ENCODE data around the gene LYRM9.

LYRM9 gene

DNA sequence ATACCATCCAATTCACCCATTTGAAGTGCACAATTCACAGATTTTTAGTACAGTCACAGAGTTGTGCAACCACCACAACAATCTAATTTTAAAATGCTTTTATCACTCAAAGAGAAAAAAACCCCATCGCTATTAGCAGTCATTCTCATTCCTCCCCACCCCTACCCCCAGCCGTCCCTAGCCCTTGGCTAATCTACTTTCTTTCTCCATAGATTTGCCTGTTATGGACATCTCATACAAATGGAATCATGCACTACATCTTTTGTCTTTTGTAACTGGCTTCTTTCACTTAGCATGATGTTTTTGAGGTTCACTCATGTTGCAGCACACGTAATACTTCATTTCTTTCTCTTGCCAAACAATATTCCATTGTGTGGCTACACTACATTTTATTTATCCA is 20.4 kb downstream of the LYRM9 start:
- no peaks in the 10 kb centered on the region for H3K27me3 ChIP-seq (ENCODE audit: control insufficient read depth, insufficient read depth, low read length)
- no peak overlapping the region for H3K4me3 ChIP-seq (ENCODE audit: low read depth, low read length)
- H3K9ac ChIP-seq (ENCODE audit: low read depth, low read length): no peak overlapping the region
- no peak overlapping the region for H3K27ac ChIP-seq (ENCODE audit: low read depth, low read length)
- H3K36me3 ChIP-seq (ENCODE audit: control insufficient read depth, insufficient read depth, low read length): no peaks in the 10 kb centered on the region
- H3K9me3 ChIP-seq (ENCODE audit: control insufficient read depth, insufficient read depth, low read length): 0 out of 2 replicates have a peak, but pooled peaks cover 3% of the 10 kb centered on the region
- H3K4me1 ChIP-seq (ENCODE audit: control insufficient read depth, insufficient read depth, low read length): no peaks in the 10 kb centered on the region

DNA sequence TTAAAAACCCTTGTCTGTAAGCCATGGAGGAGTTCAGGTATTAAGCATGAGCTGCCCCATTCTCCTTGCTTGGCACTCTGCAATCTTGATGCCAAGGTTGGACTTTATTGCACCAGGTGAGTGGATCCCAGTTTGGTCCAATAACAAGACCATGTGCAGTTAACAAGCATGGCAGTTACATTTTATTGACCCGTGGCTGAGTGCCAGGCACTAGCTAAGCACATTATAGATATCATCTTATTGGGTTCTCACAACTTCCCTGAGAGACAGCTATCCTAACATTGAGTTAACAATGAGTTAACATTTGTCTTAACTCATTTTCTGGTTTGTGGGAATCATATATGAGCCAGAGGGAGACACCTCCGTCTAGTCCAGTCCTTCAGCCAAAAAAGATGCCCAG is 21.8 kb downstream of the LYRM9 start:
- H3K9me3 ChIP-seq (ENCODE audit: control insufficient read depth, insufficient read depth, low read length): 0 out of 2 replicates have a peak, but pooled peaks cover 3% of the 10 kb centered on the region
- no peaks in the 10 kb centered on the region for H3K4me1 ChIP-seq (ENCODE audit: control insufficient read depth, insufficient read depth, low read length)
- no peak overlapping the region for H3K27ac ChIP-seq (ENCODE audit: low read depth, low read length)
- H3K9ac ChIP-seq (ENCODE audit: low read depth, low read length): no peak overlapping the region
- no peak overlapping the region for H3K4me3 ChIP-seq (ENCODE audit: low read depth, low read length)
- H3K36me3 ChIP-seq (ENCODE audit: control insufficient read depth, insufficient read depth, low read length): no peaks in the 10 kb centered on the region
- no peaks in the 10 kb centered on the region for H3K27me3 ChIP-seq (ENCODE audit: control insufficient read depth, insufficient read depth, low read length)

DNA sequence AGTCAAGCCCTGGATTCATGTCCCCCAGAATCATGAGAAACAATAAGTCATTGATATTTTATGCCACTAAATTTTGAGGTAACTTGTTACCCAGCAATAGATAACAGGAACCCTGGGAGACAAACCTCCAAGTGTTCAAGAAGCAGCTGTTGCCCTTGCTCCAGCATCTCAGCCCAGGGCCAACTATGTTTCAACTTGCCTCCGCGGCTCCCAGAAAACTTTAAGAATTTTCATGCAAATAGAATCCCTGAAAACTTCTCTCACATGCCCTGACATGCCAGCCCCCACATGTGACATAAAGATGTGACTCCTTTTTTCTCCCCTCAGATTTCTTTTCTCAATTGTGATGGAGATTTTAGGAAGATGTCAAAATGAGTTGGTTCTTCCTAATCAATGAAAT is 22.8 kb downstream of the LYRM9 start:
- Histone ChIP-seq H3K27me3 (ENCODE audit: control insufficient read depth, insufficient read depth, low read length) (no peaks in the 10 kb centered on the region), H3K4me3 (ENCODE audit: low read depth, low read length) (no peak overlapping the region), H3K9ac (ENCODE audit: low read depth, low read length) (no peak overlapping the region), H3K4me1 (ENCODE audit: control insufficient read depth, insufficient read depth, low read length) (no peaks in the 10 kb centered on the region), H3K9me3 (ENCODE audit: control insufficient read depth, insufficient read depth, low read length) (0 out of 2 replicates have a peak, but pooled peaks cover 3% of the 10 kb centered on the region), H3K27ac (ENCODE audit: low read depth, low read length) (no peak overlapping the region), H3K36me3 (ENCODE audit: control insufficient read depth, insufficient read depth, low read length) (no peaks in the 10 kb centered on the region)

DNA sequence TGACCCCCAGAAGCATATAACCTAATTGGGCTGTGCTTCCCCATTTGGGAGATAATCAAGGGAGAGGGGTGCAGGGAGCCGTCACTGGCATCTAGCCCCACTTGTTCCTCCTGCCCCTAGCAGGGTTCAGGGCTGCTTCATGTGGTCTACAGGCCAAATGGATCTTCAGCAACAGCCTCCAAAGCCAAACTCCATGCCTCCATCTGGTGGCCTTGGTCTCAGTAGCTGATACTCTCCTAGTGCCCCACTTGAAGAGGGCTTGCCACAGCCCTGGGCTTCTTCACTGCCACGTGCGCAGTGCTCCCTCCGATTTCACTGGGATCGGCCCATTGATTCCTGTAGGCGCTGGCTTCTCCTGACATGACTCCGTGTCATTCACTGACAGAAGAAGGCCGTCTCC is 24.6 kb downstream of the LYRM9 start:
- Histone ChIP-seq H3K9ac (ENCODE audit: low read depth, low read length) (no peak overlapping the region), H3K4me3 (ENCODE audit: low read depth, low read length) (no peak overlapping the region), H3K27ac (ENCODE audit: low read depth, low read length) (no peak overlapping the region), H3K9me3 (ENCODE audit: control insufficient read depth, insufficient read depth, low read length) (0 out of 2 replicates have a peak, but pooled peaks cover 3% of the 10 kb centered on the region), H3K4me1 (ENCODE audit: control insufficient read depth, insufficient read depth, low read length) (no peaks in the 10 kb centered on the region), H3K36me3 (ENCODE audit: control insufficient read depth, insufficient read depth, low read length) (no peaks in the 10 kb centered on the region), H3K27me3 (ENCODE audit: control insufficient read depth, insufficient read depth, low read length) (no peaks in the 10 kb centered on the region)

DNA sequence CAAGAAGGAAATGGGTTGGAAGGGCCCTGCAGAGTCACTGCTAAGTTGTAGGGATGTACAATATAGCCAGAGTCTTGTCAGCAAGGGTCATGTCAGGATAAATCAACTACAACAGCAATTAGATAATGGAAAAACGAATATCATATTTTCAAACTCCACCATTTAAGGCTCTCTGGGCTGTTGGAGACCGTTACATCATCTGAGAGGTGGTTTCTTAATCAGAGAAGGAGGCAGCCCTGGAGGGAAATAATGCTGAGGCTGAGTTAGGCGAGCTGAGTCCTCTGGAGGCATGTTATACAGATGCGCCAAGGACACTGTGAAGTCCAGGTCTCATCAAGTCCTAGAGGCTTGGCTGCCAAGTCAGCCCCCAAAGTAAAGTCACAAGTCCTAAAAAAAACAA is 30.3 kb downstream of the LYRM9 start:
- Histone ChIP-seq H3K27me3 (ENCODE audit: control insufficient read depth, insufficient read depth, low read length) (no peaks in the 10 kb centered on the region), H3K4me3 (ENCODE audit: low read depth, low read length) (no peak overlapping the region), H3K27ac (ENCODE audit: low read depth, low read length) (no peak overlapping the region), H3K4me1 (ENCODE audit: control insufficient read depth, insufficient read depth, low read length) (no peaks in the 10 kb centered on the region), H3K9ac (ENCODE audit: low read depth, low read length) (no peak overlapping the region), H3K36me3 (ENCODE audit: control insufficient read depth, insufficient read depth, low read length) (no peaks in the 10 kb centered on the region), H3K9me3 (ENCODE audit: control insufficient read depth, insufficient read depth, low read length) (no peaks in the 10 kb centered on the region)

DNA sequence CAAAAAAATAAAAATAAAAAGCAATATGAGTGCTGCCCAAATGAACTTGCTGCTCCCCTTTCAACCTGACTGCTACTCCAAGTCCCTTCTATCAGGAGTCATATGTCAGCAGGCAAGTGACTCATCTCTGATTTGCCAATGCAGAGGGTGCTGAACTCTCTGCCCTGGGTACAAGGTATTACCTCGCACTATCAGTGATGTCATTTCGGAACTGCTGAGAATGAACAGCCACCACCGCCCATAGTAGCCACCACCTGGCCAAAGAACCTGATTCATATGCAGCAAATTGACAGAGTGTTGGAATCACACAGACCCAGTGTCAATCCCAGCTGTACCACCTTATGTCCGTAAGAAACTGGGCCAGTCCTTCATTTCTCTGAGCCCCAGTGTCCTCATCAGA is 31.2 kb downstream of the LYRM9 start:
- H3K9me3 ChIP-seq (ENCODE audit: control insufficient read depth, insufficient read depth, low read length): no peaks in the 10 kb centered on the region
- H3K4me1 ChIP-seq (ENCODE audit: control insufficient read depth, insufficient read depth, low read length): no peaks in the 10 kb centered on the region
- H3K9ac ChIP-seq (ENCODE audit: low read depth, low read length): no peak overlapping the region
- no peak overlapping the region for H3K4me3 ChIP-seq (ENCODE audit: low read depth, low read length)
- no peaks in the 10 kb centered on the region for H3K27me3 ChIP-seq (ENCODE audit: control insufficient read depth, insufficient read depth, low read length)
- H3K36me3 ChIP-seq (ENCODE audit: control insufficient read depth, insufficient read depth, low read length): no peaks in the 10 kb centered on the region
- no peak overlapping the region for H3K27ac ChIP-seq (ENCODE audit: low read depth, low read length)

DNA sequence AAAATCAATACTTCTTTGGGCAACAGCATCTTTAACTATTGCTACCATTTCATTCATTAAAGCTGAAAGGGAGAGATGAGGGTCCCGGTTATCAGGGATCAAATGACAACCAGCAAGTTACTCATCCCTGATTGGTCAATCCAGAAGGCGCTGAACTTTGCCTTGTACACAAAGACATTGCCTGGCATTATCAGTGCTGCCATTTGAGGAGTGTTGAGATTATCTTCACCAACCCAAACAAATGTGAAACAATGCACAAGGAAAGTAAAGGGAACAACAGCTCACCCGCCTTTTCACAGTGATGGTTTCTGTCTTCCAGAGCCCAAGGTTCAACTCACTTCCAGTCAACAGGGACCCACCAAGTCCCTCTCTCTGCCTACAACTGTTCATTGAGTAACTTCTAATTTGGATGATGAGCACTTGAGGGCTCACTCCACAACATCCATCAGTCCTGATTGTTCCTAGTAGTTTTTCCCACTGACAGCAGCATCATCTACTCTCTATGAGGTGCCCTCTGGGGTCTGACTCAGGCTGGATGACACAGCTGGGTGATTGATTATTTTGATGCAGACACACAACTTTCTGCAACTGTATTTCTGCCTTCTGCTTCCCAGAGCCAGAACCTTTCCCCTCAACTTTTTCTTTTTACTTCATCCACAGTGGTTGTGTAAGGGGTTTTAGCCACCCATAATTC is 32.0 kb downstream of the LYRM9 start:
- no peak overlapping the region for H3K4me3 ChIP-seq (ENCODE audit: low read depth, low read length)
- H3K4me1 ChIP-seq (ENCODE audit: control insufficient read depth, insufficient read depth, low read length): 0 out of 2 replicates have a peak, but pooled peaks cover 4% of the 10 kb centered on the region
- H3K9ac ChIP-seq (ENCODE audit: low read depth, low read length): no peak overlapping the region
- no peaks in the 10 kb centered on the region for H3K36me3 ChIP-seq (ENCODE audit: control insufficient read depth, insufficient read depth, low read length)
- H3K27me3 ChIP-seq (ENCODE audit: control insufficient read depth, insufficient read depth, low read length): no peaks in the 10 kb centered on the region
- no peaks in the 10 kb centered on the region for H3K9me3 ChIP-seq (ENCODE audit: control insufficient read depth, insufficient read depth, low read length)
- H3K27ac ChIP-seq (ENCODE audit: low read depth, low read length): no peak overlapping the region

DNA sequence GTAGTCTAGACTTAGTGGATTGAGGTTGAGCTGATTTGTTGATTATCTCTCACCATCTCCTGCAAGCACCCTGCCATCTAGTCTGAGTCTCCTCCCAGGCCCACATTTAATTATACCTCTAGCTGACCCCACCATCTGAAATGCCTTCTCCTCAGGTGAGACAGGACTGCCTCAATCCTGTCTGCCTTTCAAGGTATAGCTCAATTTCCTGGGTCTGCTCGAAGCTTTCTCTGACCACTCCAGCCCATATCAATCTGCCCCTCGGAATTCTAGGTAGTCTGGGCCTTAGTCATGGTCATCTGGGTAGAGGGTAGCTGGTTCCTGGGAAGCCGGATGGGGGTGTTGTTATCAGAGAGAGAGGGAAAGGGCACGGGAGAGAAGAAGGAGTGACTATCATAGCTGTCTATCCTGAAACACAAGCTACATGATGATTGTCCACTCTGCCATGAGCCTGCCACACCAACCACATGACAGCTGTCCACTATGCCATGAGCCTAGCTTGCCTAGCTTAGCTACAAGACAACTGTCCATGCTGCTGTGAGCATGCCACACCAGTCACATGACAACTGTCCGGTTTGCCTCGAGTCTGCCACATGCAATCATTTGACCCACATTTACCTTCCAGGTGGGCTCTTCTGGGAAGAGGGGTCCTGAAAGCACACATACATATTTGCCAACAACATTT is 34.4 kb downstream of the LYRM9 start:
- H3K36me3 ChIP-seq (ENCODE audit: control insufficient read depth, insufficient read depth, low read length): no peaks in the 10 kb centered on the region
- H3K9ac ChIP-seq (ENCODE audit: low read depth, low read length): no peak overlapping the region
- H3K9me3 ChIP-seq (ENCODE audit: control insufficient read depth, insufficient read depth, low read length): no peaks in the 10 kb centered on the region
- 0 out of 2 replicates have a peak, but pooled peaks cover 4% of the 10 kb centered on the region for H3K4me1 ChIP-seq (ENCODE audit: control insufficient read depth, insufficient read depth, low read length)
- H3K27ac ChIP-seq (ENCODE audit: low read depth, low read length): no peak overlapping the region
- no peaks in the 10 kb centered on the region for H3K27me3 ChIP-seq (ENCODE audit: control insufficient read depth, insufficient read depth, low read length)
- H3K4me3 ChIP-seq (ENCODE audit: low read depth, low read length): no peak overlapping the region

DNA sequence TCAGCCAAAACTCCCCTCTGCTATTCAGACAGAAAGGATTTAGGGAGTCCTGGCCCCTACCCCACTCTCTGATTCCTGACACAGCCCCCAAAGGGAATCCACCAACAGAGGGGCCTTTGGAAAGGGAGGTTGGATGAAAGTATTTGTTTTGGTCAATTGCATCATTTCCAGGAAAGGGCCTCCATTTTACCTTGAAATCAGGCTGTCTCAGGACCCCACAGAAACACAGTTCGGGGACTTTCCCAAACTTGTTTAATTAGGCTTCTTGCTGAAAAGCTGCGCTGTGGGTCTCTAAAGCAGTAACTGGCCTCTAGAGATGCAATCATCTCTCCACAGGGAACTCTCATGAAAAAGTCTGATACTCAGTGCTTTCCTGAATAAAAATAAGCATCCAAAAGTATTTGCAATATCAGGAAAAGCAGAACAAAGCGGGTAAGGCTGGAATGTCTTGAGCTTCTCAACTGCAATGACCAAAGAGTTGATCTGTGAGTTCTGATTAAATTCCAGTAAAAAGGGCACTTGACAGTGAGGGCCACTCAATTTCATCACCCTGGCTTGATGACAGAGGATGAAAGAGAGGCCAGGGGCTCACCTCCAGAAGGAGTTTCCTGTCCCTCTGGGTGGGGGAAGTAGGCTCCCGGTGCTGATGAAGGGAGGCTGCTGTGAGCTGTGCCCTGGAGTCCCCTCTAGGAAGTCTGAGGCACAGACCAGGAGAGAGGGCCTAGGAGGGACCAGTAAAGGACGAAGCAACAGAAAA is 36.3 kb downstream of the LYRM9 start:
- H3K36me3 ChIP-seq (ENCODE audit: control insufficient read depth, insufficient read depth, low read length): no peaks in the 10 kb centered on the region
- H3K4me3 ChIP-seq (ENCODE audit: low read depth, low read length): no peak overlapping the region
- no peaks in the 10 kb centered on the region for H3K27me3 ChIP-seq (ENCODE audit: control insufficient read depth, insufficient read depth, low read length)
- no peaks in the 10 kb centered on the region for H3K9me3 ChIP-seq (ENCODE audit: control insufficient read depth, insufficient read depth, low read length)
- H3K27ac ChIP-seq (ENCODE audit: low read depth, low read length): no peak overlapping the region
- no peak overlapping the region for H3K9ac ChIP-seq (ENCODE audit: low read depth, low read length)
- 0 out of 2 replicates have a peak, but pooled peaks cover 4% of the 10 kb centered on the region for H3K4me1 ChIP-seq (ENCODE audit: control insufficient read depth, insufficient read depth, low read length)

DNA sequence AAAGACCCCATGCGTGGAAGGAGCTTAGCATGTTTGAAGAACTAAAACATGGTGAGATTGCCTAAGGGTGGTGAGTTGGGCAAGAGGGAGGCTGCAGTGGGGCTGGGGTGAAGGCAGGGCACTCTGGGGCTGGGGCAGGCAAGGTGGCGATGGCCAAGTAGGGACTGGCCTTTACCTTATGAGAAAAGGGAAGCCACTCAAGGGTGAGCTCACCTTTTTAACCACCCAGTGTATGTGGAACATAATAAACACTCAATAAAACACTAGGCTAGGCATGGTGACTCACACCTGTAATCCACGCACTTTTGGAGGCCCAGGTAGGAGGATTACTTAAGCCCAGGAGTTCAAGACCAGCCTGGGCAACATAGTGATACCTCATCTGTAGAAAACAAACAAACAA is 37.7 kb downstream of the LYRM9 start:
- H3K27me3 ChIP-seq (ENCODE audit: control insufficient read depth, insufficient read depth, low read length): no peaks in the 10 kb centered on the region
- H3K9ac ChIP-seq (ENCODE audit: low read depth, low read length): no peak overlapping the region
- no peaks in the 10 kb centered on the region for H3K9me3 ChIP-seq (ENCODE audit: control insufficient read depth, insufficient read depth, low read length)
- H3K4me3 ChIP-seq (ENCODE audit: low read depth, low read length): no peak overlapping the region
- 0 out of 2 replicates have a peak, but pooled peaks cover 4% of the 10 kb centered on the region for H3K4me1 ChIP-seq (ENCODE audit: control insufficient read depth, insufficient read depth, low read length)
- H3K27ac ChIP-seq (ENCODE audit: low read depth, low read length): no peak overlapping the region
- H3K36me3 ChIP-seq (ENCODE audit: control insufficient read depth, insufficient read depth, low read length): no peaks in the 10 kb centered on the region

DNA sequence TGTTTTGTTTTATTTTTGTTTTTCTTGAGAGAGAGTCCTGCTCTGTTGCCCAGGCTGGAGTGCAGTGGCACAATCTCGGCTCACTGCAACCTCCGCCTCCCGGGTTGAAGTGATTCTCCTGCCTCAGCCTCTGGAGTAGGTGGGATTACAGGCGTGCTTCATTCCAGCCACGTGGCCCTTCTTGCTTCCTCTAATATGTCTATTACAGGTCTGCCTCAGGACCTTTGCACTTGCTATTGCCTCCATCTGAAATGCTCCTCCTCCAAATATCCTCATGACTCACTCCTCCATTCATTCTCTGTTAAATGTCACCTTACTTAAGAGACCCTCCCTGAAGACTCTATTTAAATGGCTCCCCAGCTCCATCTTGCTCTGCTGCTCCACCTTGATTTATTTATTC is 39.0 kb downstream of the LYRM9 start:
- H3K27me3 ChIP-seq (ENCODE audit: control insufficient read depth, insufficient read depth, low read length): no peaks in the 10 kb centered on the region
- no peak overlapping the region for H3K27ac ChIP-seq (ENCODE audit: low read depth, low read length)

More for the DNA sequence above, 39.0 kb downstream of the LYRM9 start:
- Histone ChIP-seq H3K9me3 (ENCODE audit: control insufficient read depth, insufficient read depth, low read length) (no peaks in the 10 kb centered on the region), H3K4me3 (ENCODE audit: low read depth, low read length) (no peak overlapping the region), H3K36me3 (ENCODE audit: control insufficient read depth, insufficient read depth, low read length) (no peaks in the 10 kb centered on the region), H3K4me1 (ENCODE audit: control insufficient read depth, insufficient read depth, low read length) (0 out of 2 replicates have a peak, but pooled peaks cover 7% of the 10 kb centered on the region), H3K9ac (ENCODE audit: low read depth, low read length) (no peak overlapping the region)
